HepG2 (cell line): ENCODE measurements around the gene TMTC1. TPM values are rescaled to one million over a fixed set of nuclear protein-coding genes. Genes with fewer than 3 reads are reported as not detected.

Source experiments
- ATAC-seq: fragments of 200-7000 bp; cut with Tn5 transposase; 3 replicates; pipeline ENCODE4 v1.9.1; 2020; ENCODE audit warnings: mild to moderate bottlenecking, moderate library complexity
- BruUV-seq: library from RNA; stranded (reverse); fragments of 400-500 nt; replicated peaks from 2 replicates; lab custom pipeline; 2021; lab: Mats Ljungman, UMichigan
- CTCF ChIA-PET: fragments of 300-600 bp; formaldehyde crosslinking; extraction: SDS; loops from one replicate; lab custom pipeline; 2021; ENCODE audit warnings: low total read pairs, inconsistent platforms, low intra/inter-chr PET ratio; lab: Yijun Ruan, JAX
- POLR2A ChIA-PET: fragments of 350-600 bp; sonication (Branson Sonifier 250); formaldehyde crosslinking; loops from one replicate; lab custom pipeline; 2020; ENCODE audit warnings: antibody characterized with exemption, inconsistent platforms; lab: Yijun Ruan, JAX
- DNase-seq: peaks from one replicate; pipeline ENCODE4 v3.0.0-alpha.2; 2015; ENCODE audit warnings: low spot score
- FAIRE-seq: peaks from 3 replicates; lab custom pipeline; 2011; peaks lifted over from hg19 to GRCh38; lab: Jason Lieb, UNC
- H2AFZ ChIP-seq: one replicate; pipeline ENCODE4 v1.6.1; 2011; ENCODE audit warnings: low read length, inconsistent platforms
- H3K27ac ChIP-seq: fragments of 300-600 bp; 3 replicates; pipeline ENCODE4 v1.8.0; 2011; ENCODE audit warnings: mixed run types, mild to moderate bottlenecking, mixed read lengths, low read length, inconsistent platforms; ENCODE audit not compliant: insufficient read depth; ENCODE audit errors: extremely low read length
- H3K27me3 ChIP-seq, 2 experiments: fragments of 200-600 bp in 1 of 2; 2 replicates in 1 of 2; 3 replicates in 1 of 2; pipeline versions ENCODE4 v1.6.0 to v1.8.0; 2011; ENCODE audit warnings: low read length in 2 of 2, mild to moderate bottlenecking in 2 of 2, moderate library complexity in 2 of 2, inconsistent platforms in 1 of 2; ENCODE audit not compliant: insufficient read depth in 2 of 2, control insufficient read depth in 1 of 2
- H3K36me3 ChIP-seq, 2 experiments: fragments of 200-600 bp in 1 of 2; replicated peaks in 1 of 2; 2 replicates in 1 of 2; 3 replicates in 1 of 2; pipeline versions ENCODE4 v1.5.1 to v1.8.0; 2011; ENCODE audit warnings: low read length in 2 of 2, inconsistent platforms in 1 of 2; ENCODE audit not compliant: insufficient read depth in 2 of 2, control insufficient read depth in 1 of 2
- H3K4me1 ChIP-seq: 2 replicates; pipeline ENCODE4 v1.5.1; 2012; ENCODE audit warnings: low read length, inconsistent platforms; ENCODE audit not compliant: insufficient read depth
- H3K4me2 ChIP-seq: 2 replicates; pipeline ENCODE4 v1.6.0; 2011; ENCODE audit warnings: low read depth, low read length, inconsistent platforms
- H3K4me3 ChIP-seq, 3 experiments: fragments of 200-600 bp in 1 of 3; sonication (generic), shearing (Covaris generic) in 1 of 3; replicated peaks in 1 of 3; 2 replicates each; pipeline ENCODE4 v1.5.1; 2011 to 2016; ENCODE audit warnings: low read length in 3 of 3, inconsistent platforms in 2 of 3, low read depth in 2 of 3, mild to moderate bottlenecking in 2 of 3, control low read depth in 1 of 3, mixed read lengths in 1 of 3; ENCODE audit not compliant: insufficient read depth in 1 of 3
- H3K79me2 ChIP-seq: one replicate; pipeline ENCODE4 v1.6.1; 2011; ENCODE audit warnings: low read length, inconsistent platforms; ENCODE audit not compliant: insufficient read depth
- H3K9ac ChIP-seq: 2 replicates; pipeline ENCODE4 v1.6.0; 2011; ENCODE audit warnings: mild to moderate bottlenecking, low read depth, low read length, inconsistent platforms; ENCODE audit not compliant: insufficient read depth
- H3K9me3 ChIP-seq: 2 replicates; pipeline ENCODE4 v1.5.1; 2012; ENCODE audit warnings: mild to moderate bottlenecking, low read length
- H4K20me1 ChIP-seq: 2 replicates; pipeline ENCODE4 v1.6.0; 2011; ENCODE audit warnings: inconsistent platforms, mild to moderate bottlenecking, low read length, moderate library complexity; ENCODE audit not compliant: insufficient read depth
- ARNT2 ChIP-seq: sonication (generic); formaldehyde crosslinking; IDR thresholded peaks from 2 replicates; pipeline ENCODE4 v1.8.0; 2022; ENCODE audit warnings: mild to moderate bottlenecking, low read depth, missing genetic modification reagents, moderate library complexity
- EHMT2 ChIP-seq: fragments of 200-600 bp; sonication (generic); IDR thresholded peaks from 2 replicates; pipeline ENCODE4 v1.7.0; 2017; ENCODE audit warnings: antibody characterized with exemption, low read depth, low read length, borderline replicate concordance
- HIVEP1 ChIP-seq: sonication (generic); formaldehyde crosslinking; IDR thresholded peaks from 2 replicates; pipeline ENCODE4 v1.4.0; 2020; ENCODE audit warnings: mild to moderate bottlenecking, missing genetic modification reagents
- LCORL ChIP-seq, 2 experiments: fragments of 450-650 bp in 1 of 2; sonication (generic) in 1 of 2; formaldehyde crosslinking in 1 of 2; IDR thresholded peaks; 2 replicates each; pipeline versions ENCODE4 v1.5.0 to v1.6.1; 2017 to 2020; ENCODE audit warnings: antibody characterized with exemption in 1 of 2, missing genetic modification reagents in 1 of 2
- MEIS2 ChIP-seq: sonication (generic); formaldehyde crosslinking; IDR thresholded peaks from 2 replicates; pipeline ENCODE4 v1.9.0; 2021; ENCODE audit warnings: mild to moderate bottlenecking, missing genetic modification reagents
- MTF1 ChIP-seq: sonication (generic); formaldehyde crosslinking; IDR thresholded peaks from 2 replicates; pipeline ENCODE4 v1.5.0; 2020; ENCODE audit warnings: missing genetic modification reagents
- NAIF1 ChIP-seq: sonication (generic); formaldehyde crosslinking; IDR thresholded peaks from 2 replicates; pipeline ENCODE4 v1.5.0; 2020; ENCODE audit warnings: mild to moderate bottlenecking, missing genetic modification reagents, borderline replicate concordance
- NFIC ChIP-seq: IDR thresholded peaks from 2 replicates; pipeline ENCODE4 v1.6.1; 2012; ENCODE audit warnings: mild to moderate bottlenecking, low read length, inconsistent platforms
- POLR2A ChIP-seq, 2 experiments: IDR thresholded peaks; 2 replicates each; pipeline ENCODE4 v1.6.1; 2011; ENCODE audit warnings: low read depth in 2 of 2, low read length in 2 of 2, mild to moderate bottlenecking in 1 of 2, moderate library complexity in 1 of 2; ENCODE audit not compliant: insufficient read depth in 1 of 2
- RBM22 ChIP-seq: fragments of 200-400 bp; formaldehyde crosslinking; optimal IDR thresholded peaks from 2 replicates; pipeline ENCODE3; 2017; ENCODE audit warnings: mild to moderate bottlenecking, low read length, moderate library complexity
- SIN3A ChIP-seq: IDR thresholded peaks from 2 replicates; pipeline ENCODE4 v1.6.1; 2011; ENCODE audit warnings: low read depth, mild to moderate bottlenecking, control low read depth, low read length, borderline replicate concordance
- SRSF1 ChIP-seq: fragments of 200-400 bp; formaldehyde crosslinking; optimal IDR thresholded peaks from 2 replicates; pipeline ENCODE3; 2017; ENCODE audit warnings: mild to moderate bottlenecking, low read depth, low read length, moderate library complexity
- TAF15 ChIP-seq: fragments of 200-400 bp; formaldehyde crosslinking; IDR thresholded peaks from one replicate; pipeline ENCODE4 v1.6.1; 2018; ENCODE audit warnings: mild to moderate bottlenecking, low read depth, low read length; ENCODE audit not compliant: poor library complexity, severe bottlenecking
- ZFP90 ChIP-seq: sonication (generic); formaldehyde crosslinking; IDR thresholded peaks from 2 replicates; pipeline ENCODE4 v1.8.0; 2022; ENCODE audit warnings: missing genetic modification reagents, mild to moderate bottlenecking, inconsistent platforms, borderline replicate concordance
- ZFY ChIP-seq: sonication (generic); formaldehyde crosslinking; IDR thresholded peaks from 2 replicates; pipeline ENCODE4 v1.4.0; 2020; ENCODE audit warnings: missing genetic modification reagents
- ZNF382 ChIP-seq: sonication (generic); formaldehyde crosslinking; IDR thresholded peaks from 2 replicates; pipeline ENCODE4 v1.5.0; 2020; ENCODE audit warnings: missing genetic modification reagents, mild to moderate bottlenecking, borderline replicate concordance
- ZNF850 ChIP-seq: sonication (generic); formaldehyde crosslinking; conservative IDR thresholded peaks from 2 replicates; pipeline ENCODE4 v1.9.0; 2021; ENCODE audit warnings: mild to moderate bottlenecking, missing genetic modification reagents
- WGBS: methylation state at CpG from one replicate; pipeline ENCODE4 v1.1.6; 2017; ENCODE audit warnings: low lambda C conversion rate; 5-methylcytosine and 5-hydroxymethylcytosine counted together
- in situ Hi-C: cut with HindIII; loops from 2 replicates; pipeline ENCODE4 v1.10.0; 2017; ENCODE audit warnings: low pct_unique_long_range_greater_than_20kb; ENCODE audit not compliant: extremely low pct_ligation_motif_present
- intact Hi-C: fragments of 100-400 bp; cut with micrococcal nuclease; formaldehyde crosslinking; loops from one replicate; pipeline ENCODE4 v1.10.0; 2022; ENCODE audit not compliant: unreplicated experiment
- polyA plus RNA-seq, 8 experiments: library from polyadenylated mRNA; depleted of rRNA in 3 of 8; stranded (reverse) in 7 of 8; unstranded in 1 of 8; fragments of >200 nt; fragmentation: Illumina TruSeq in 4 of 8; extraction: Trizol in 4 of 8; gene quantifications; 2 replicates each; pipeline versions ENCODE4 v1.2.1 to v1.2.3, GENCODE V29; 2011 to 2016; ENCODE audit warnings: low read depth in 4 of 8, missing spikeins in 1 of 8, mixed read lengths in 1 of 8; ENCODE audit not compliant: insufficient read depth in 1 of 8
- total RNA-seq, 5 experiments: library from RNA; depleted of rRNA; stranded (reverse); fragments of >200 nt; fragmentation: Illumina TruSeq; extraction: Trizol; gene quantifications; 2 replicates each; pipeline ENCODE4 v1.2.3, GENCODE V29; 2016; ENCODE audit warnings: low read depth in 1 of 5
- TF ChIP-seq, protein P1 (sequence below): sonication (generic); formaldehyde crosslinking; IDR thresholded peaks from 2 replicates; pipeline ENCODE4 v1.8.1; 2023; ENCODE audit warnings: mild to moderate bottlenecking, moderate library complexity, missing genetic modification reagents
- TF ChIP-seq, protein P2 (sequence below): sonication (generic); formaldehyde crosslinking; IDR thresholded peaks from 2 replicates; pipeline ENCODE4 v1.8.1; 2023; ENCODE audit warnings: mild to moderate bottlenecking, missing genetic modification reagents, borderline replicate concordance

Gene TMTC1
- total and polyA plus RNA-seq, 2 of the 13 experiments (the other 11 are each of a cell fraction or from before 2014, with no cell fraction given), result 0.69 to 1.8 TPM

DNA sequence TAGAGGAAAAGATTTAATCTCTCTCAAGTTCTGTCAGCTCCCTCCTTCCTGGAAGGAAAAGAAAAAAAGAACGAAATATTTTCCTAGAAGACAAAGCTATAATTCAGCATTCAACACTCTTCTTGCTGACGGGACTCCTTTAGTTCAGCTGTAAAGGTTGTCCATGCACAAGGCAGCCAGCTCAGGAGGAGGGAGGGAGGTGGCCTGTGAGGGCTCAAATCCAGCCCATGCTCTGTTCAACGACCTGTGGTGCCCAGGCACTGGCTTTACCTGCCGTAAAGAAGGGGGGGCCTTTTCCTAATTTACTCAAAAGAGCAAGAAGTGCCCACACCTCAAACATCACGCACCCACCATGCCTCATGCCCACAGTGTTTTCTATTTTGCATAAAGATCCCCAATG lies 109.3 kb downstream of the TMTC1 start:
- ChIA-PET POLR2A (no interaction called here), CTCF (no interaction called here)
- Histone ChIP-seq H3K9ac (no peak overlapping the region), H3K4me2 (no peak overlapping the region), H3K4me3 (no peak overlapping the region), H2AFZ (no peak overlapping the region), H3K27me3 (no peaks in the 10 kb centered on the region), H3K79me2 (no peaks in the 10 kb centered on the region), H3K27ac (no peak overlapping the region), H3K9me3 (no peaks in the 10 kb centered on the region), H3K4me1 (no peaks in the 10 kb centered on the region), H4K20me1 (no peaks in the 10 kb centered on the region), H3K36me3 (no peaks in the 10 kb centered on the region)
- BruUV-seq, result no TSS peak
- in situ Hi-C loops, result no loop called here
- DNase-seq, result no peak
- intact Hi-C loops, result no loop called here
- ATAC-seq, result no peak
- 7% methylated on average over 4 of the region's 5 CpGs for WGBS
- TF ChIP-seq POLR2A (IDR thresholded peaks at IDR 0.05; ENCODE audit: insufficient read depth in 1 of 2, low read depth in 2 of 2, low read length in 2 of 2), result no peak
- no peak for TF ChIP-seq EHMT2
- no peak for TF ChIP-seq ARNT2 (CRISPR knock-in tag)
- no peak for TF ChIP-seq ZNF382 (CRISPR knock-in tag)
- TF ChIP-seq ZFY, result no peak
- no peak for TF ChIP-seq ZNF850 (CRISPR knock-in tag)
- no peak for TF ChIP-seq NFIC
- TF ChIP-seq, protein P1, sequence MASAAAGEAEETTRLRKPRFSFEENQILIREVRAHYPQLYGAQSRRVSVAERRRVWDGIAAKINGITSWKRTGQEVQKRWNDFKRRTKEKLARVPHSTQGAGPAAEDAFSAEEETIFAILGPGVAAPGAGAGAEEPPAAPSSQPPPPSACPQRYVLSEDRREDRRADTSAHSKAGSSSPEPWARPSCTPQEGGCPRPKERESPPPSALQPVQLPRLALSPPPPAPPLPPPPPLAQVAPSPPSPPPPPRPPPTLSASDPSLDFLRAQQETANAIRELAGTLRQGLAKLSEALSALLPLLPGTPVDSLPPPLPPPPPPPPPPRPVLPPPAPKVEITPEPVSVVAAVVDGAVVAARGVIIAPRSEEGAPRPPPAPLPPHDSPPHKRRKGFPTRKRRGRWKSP, result no peak
- no peak for FAIRE-seq

DNA sequence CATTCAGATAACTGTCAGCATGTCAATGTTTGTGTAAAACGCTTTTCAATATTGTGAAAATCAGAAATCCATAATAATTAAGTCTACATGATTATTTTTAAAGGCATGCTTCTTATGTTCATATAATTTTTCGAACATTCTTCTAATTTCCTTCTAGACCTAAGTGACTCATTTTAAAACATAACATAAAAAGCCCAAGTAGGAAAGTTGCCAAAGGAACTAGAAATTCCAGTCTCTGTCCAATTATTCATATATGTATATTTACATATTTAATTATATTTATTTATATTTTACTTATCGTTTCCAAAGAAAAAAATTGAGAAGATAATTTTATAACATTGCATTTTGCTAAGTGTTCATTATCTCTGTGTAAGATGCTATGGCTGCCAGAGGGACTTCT lies 110.4 kb downstream of the TMTC1 start:
- no peak for ATAC-seq
- H3K36me3 ChIP-seq, result no peaks in the 10 kb centered on the region
- H3K4me1 ChIP-seq, result no peaks in the 10 kb centered on the region
- no peaks in the 10 kb centered on the region for H4K20me1 ChIP-seq
- H3K27me3 ChIP-seq, result no peaks in the 10 kb centered on the region
- in situ Hi-C loops, result no loop called here
- no peak for FAIRE-seq
- no peaks in the 10 kb centered on the region for H3K9me3 ChIP-seq
- DNase-seq, result no peak
- no peak overlapping the region for H3K4me3 ChIP-seq
- no peak overlapping the region for H3K27ac ChIP-seq
- BruUV-seq, result no TSS peak
- ChIA-PET CTCF (no interaction called here), POLR2A (no interaction called here)
- no peak overlapping the region for H3K9ac ChIP-seq
- WGBS, result 0% methylated on average over 3 of the region's 3 CpGs
- H3K4me2 ChIP-seq, result no peak overlapping the region
- no peaks in the 10 kb centered on the region for H3K79me2 ChIP-seq
- H2AFZ ChIP-seq, result no peak overlapping the region
- intact Hi-C loops, result no loop called here
- TF ChIP-seq RBM22, result no peak
- TF ChIP-seq TAF15, result no peak
- TF ChIP-seq MEIS2 (CRISPR knock-in tag), result no peak
- no peak for TF ChIP-seq MTF1 (CRISPR knock-in tag)
- no peak for TF ChIP-seq SIN3A
- no peak for TF ChIP-seq ZNF850 (CRISPR knock-in tag)
- TF ChIP-seq, protein P2, sequence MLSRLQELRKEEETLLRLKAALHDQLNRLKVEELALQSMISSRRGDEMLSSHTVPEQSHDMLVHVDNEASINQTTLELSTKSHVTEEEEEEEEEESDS (CRISPR knock-in tag), result no peak
- TF ChIP-seq HIVEP1, result no peak
- no peak for TF ChIP-seq SRSF1
- no peak for TF ChIP-seq NAIF1 (CRISPR knock-in tag)
- TF ChIP-seq ZFP90 (CRISPR knock-in tag), result no peak
- TF ChIP-seq LCORL (IDR thresholded peaks at IDR 0.05), result no peak
- no peak for TF ChIP-seq LCORL (CRISPR knock-in tag; IDR thresholded peaks at IDR 0.05)
